ENCODE data around the gene NUP42.

DNA sequence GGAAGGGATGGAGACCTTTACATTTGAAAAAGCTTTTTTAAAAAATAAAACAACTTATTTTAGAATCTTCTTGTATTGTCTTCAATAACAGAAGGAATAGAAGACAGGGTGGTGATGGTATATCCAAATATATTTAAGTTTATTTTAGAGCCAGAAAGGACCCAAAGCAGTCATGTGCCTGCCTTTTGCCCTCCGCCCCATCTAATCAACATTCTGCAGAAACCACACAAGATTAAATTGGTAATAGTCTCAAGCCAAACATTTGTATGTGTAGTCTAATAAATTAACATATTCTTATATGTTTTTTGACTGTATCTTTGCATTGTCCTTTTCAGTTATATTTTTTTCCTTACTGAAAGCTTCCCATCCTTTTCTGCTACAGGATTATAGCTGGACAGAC, 16.5 kb upstream of the NUP42 start:
- TF ChIP-seq, protein P1, sequence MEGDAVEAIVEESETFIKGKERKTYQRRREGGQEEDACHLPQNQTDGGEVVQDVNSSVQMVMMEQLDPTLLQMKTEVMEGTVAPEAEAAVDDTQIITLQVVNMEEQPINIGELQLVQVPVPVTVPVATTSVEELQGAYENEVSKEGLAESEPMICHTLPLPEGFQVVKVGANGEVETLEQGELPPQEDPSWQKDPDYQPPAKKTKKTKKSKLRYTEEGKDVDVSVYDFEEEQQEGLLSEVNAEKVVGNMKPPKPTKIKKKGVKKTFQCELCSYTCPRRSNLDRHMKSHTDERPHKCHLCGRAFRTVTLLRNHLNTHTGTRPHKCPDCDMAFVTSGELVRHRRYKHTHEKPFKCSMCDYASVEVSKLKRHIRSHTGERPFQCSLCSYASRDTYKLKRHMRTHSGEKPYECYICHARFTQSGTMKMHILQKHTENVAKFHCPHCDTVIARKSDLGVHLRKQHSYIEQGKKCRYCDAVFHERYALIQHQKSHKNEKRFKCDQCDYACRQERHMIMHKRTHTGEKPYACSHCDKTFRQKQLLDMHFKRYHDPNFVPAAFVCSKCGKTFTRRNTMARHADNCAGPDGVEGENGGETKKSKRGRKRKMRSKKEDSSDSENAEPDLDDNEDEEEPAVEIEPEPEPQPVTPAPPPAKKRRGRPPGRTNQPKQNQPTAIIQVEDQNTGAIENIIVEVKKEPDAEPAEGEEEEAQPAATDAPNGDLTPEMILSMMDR (IDR thresholded peaks at IDR 0.05 in 8 of 11, conservative IDR thresholded peaks at IDR 0.05 in 3 of 11): no peak
- TF ChIP-seq POLR2A (IDR thresholded peaks at IDR 0.05): no peak
- TF ChIP-seq POLR2AphosphoS5 (IDR thresholded peaks at IDR 0.05): no peak

Data from spleen (tissue), 7 donors.